Stimulated activated CD4-positive, alpha-beta T cell treated with anti-CD3 and anti-CD28 coated beads, Interleukin-2, amount 100 ng/mL, for 4 hours (primary cell): ENCODE data around the gene CBY2.
"Not testable (repeated sequence)": the region's sequence is repeated elsewhere in the genome, so short reads cannot be mapped to it uniquely, and the experiment has no call there.

ENCODE experiments used
- DNase-seq: peaks from one replicate; pipeline ENCODE4 v3.0.0-alpha.2; 2020; ENCODE audit warnings: low read depth

Gene CBY2

GRCh38 chr13:45702088-45702487 is at the start of gene CBY2:
Gene CBY2 (plus strand): TSS chr13:45702320. CDS start chr13:45702391, 71 bp downstream.
- no peak for DNase-seq

GRCh38 chr13:45654633-45655349 is 47.3 kb upstream of the CBY2 start:
- DNase-seq = no peak

- no peak for DNase-seq
These were observed 43.4 kb upstream of the CBY2 start for GRCh38 chr13:45658586-45659235.

DNA sequence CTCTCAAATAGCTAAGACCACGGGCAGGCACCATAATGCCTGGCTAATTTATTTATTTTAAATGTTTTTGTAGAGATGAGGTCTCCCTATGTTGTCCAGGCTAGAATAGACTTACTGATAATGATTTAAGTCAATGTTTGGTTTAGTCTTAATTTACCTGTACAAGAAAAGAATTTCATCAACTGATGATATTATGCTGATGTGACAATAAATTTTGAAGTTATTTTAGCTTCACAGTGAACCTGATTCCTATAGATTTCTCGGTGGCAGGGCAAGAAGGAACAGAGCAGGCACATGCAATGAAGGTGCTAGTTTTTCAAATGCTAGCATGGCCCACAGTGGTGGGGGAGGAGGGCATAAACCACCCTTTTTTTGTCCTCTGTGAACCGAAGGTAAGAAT is 42.6 kb upstream of the CBY2 start:
- DNase-seq = no peak

DNA sequence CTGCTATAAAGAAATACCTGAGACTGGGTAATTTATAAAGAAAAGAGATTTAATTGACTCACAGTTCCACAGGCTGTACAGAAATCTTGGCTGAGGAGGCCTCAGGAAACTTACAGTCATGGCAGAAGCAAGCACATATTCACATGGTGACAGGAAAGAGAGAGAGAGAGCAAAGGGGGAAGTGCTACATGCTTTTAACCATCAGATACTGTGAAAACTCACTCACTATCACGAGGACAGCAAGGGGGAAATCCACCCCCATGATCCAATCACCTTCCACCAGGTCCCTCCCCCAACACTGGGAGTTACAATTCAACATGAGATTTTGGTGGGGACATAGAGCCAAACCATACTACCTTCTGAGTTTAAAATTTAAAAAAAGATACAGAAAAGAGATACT is 41.7 kb upstream of the CBY2 start:
- DNase-seq = not testable (repeated sequence)

GRCh38 chr13:45662162-45662561 is 40.0 kb upstream of the CBY2 start:
- no peak for DNase-seq

DNA sequence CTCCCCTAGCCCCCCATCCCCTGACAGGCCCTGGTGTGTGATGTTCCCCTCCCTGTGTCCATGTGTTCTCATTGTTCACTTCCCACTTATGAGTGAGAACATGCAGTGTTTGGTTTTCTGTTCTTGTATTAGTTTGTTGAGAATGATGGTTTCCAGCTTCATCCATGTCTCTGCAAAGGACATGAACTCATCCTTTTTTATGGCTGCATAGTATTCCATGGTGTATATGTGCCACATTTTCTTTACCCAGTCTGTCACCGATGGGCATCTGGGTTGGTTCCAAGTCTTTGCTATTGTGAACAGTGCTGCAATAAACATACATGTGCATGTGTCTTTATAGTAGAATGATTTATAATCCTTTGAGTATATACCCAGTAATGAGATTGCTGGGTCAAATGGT is 39.2 kb upstream of the CBY2 start:
- DNase-seq = not testable (repeated sequence)

GRCh38 chr13:45669626-45670025 is 32.5 kb upstream of the CBY2 start:
- DNase-seq = not testable (repeated sequence)

GRCh38 chr13:45670189-45670885 is 31.8 kb upstream of the CBY2 start:
- DNase-seq = no peak

DNA sequence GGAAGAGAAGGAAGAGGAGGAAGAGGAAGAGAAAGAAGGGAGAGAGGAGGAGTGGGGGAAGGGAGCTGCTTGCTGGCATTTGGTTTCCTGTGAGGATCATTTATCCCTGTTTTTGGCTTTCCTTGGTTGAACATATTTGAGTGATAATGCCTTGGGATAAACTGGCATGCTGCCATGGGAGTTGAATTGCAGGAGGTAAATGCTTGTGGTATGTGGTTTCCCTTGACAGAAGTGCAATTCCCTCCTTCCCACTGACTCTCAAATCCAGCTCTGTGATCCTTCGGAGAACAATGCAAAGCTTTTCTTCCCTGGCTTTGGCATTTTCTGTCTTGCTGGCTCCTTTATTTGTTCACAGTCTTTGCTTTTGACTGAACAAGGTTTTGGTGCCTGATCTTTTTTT is 27.2 kb upstream of the CBY2 start:
- no peak for DNase-seq

DNA sequence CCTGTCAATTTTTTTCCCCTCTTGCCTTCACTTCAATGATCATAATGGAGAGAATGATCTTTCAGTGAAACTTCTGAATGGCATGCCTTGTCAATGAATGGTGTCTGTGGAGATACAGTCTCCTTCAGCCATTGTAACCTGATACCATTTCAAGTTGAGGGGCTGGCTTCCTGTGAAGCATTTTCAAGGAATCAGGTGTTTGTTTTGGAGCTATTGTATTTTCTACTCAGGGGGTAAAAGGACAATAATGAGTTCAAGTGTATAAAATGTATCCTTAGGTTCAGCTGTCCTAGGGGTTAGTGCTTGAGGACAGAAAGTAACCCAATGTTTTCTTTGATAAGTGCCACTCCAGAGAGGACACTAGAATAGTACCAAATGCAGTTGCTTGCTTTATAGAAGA is 23.8 kb upstream of the CBY2 start:
- DNase-seq = no peak

DNA sequence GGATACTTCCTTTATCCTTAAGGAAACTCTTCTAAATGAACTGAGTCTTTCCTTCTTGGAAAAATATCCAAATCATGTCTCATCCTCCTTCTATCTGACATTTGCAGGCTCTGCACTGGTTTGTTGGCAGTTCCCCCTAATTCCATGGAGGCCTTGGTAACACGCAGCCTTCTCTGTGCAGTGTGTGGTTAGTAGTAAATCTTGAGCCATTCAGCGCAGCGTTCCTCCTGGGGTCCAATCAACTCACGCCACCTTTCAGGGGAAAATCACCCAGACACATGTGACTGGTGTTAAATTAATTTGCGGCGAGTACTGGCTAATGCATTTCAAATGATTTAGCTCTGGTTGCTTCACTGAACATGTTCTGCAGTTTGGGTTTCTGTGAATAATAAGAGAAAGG is 21.0 kb upstream of the CBY2 start:
- DNase-seq = no peak

DNA sequence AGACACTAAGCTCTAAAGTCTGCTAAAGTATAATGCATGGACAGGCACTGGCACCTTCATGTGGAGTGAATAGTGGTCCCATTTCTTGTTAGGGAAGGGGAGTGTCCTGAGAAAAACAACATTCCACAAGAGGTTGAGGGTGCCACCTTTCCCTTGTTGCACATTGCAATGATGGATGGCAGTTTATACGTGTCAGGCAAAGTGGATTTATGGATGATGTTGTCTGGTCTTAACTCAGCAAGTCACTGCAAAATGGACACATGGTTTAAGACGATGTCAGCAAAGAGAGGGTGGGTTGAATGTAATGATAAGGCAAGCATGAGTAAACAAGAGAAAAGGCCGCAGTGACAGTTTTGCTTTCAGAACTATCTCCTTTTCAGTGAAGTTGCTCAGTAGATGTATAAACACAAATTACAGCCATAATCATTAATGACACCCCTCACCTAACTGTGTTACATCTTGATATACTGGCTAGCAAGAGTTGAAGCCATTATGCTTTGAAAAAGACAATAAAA is 19.6 kb upstream of the CBY2 start:
- no peak for DNase-seq

DNA sequence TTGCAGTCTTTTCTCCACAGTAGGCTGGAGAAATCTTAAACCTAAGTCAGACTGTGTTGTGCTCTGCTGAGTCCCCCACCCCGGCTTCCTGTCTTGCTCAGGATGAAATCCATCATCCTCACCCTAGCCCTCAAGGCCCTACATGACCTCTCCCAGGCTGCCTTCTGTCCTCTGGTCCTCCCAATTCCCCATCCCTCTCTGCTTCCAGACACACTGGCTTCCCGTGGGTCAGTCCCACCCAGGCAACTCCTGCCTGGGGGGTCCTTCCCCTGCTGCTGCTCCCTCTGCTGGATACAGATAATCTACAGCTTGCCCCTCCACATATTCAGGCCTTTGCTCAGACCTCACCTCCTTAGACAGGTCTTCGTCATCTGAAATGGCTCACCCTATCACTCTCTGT is 18.4 kb upstream of the CBY2 start:
- DNase-seq = no peak

GRCh38 chr13:45688577-45688976 is 13.5 kb upstream of the CBY2 start:
- DNase-seq = no peak

- no peak for DNase-seq
These were observed 11.5 kb upstream of the CBY2 start for GRCh38 chr13:45690636-45691035.

- no peak for DNase-seq
These were observed 10.9 kb upstream of the CBY2 start for GRCh38 chr13:45691251-45691650.

DNA sequence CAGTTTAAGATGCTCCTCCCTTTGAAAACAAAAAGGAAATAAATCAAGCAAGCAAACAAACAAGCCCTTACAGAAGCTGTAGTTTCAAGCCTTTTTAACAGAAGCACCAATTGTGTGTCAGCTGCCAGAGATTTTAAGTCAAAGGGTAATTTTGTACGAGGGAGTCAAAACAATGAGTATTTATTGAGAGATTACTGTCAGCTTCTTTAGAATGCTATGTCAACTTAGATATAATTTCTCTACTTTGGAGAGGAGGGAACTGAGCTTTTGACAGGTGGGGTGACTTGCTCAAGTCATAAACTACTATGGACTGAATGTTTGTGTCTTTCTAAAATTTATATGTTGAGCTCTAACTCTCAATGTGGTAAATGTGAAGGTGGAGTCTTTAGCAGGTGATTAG is 10.5 kb upstream of the CBY2 start:
- no peak for DNase-seq

DNA sequence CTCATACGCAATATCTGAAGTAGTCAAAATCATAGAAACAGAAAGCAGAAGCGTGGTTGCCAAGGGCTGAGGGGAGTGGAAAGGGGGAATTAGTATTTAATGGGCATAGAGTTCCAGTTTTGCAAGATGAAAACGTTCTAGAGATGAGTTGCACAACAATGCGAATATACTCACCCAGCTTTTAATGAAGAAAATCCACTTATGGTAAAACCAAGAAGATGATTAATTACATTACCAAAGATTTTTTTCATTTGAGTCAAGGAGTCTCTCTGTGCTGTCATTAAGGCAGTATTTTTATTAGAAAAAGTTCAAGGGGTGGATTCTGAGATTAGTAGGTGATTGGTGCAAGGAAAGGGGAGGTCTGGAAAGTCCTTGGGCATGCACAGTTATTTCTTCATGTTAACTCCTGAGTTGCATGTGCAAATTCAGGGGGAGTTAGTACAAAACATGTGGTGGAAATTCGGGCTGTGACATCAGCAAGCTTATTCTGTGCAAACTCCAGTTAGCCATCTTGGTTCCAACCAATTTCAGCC is 6.9 kb upstream of the CBY2 start:
- no peak for DNase-seq

DNA sequence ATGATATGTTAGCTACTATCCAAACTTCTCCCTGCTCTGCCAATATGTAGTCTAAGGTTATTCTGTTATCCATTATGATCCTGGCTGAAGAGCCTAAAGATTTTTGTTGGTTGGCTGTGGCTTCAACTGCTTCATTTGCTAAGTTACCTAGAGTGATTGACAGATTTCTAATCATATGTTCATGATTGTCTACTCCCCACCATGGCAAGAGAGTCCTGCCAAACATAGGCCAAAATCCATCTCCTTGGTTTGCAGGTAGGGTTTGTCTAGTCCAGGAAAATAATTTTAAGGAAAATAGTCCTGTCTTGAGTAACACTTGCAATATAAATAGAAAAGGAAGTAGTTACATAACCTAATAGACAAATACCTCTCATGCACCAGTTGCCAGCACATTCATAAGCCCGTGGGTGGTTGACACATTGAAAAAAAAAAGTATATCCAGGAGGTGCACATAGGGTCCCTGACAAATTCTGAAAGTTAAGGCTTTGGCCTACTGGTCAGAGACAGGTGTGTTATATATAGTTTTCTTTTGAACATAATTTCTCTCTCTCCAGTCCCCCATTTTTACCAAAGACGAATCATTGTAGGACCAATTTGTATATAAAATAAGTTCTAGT is 5.4 kb upstream of the CBY2 start:
- no peak for DNase-seq

- DNase-seq = no peak
These were observed 884 bp upstream of the CBY2 start for GRCh38 chr13:45700971-45701900.
